HTR-8/SVneo (cell line): ENCODE measurements around the gene TGFBI.

Experiments used
- DNase-seq: peaks from one replicate; pipeline ENCODE4 v3.0.0; 2011; ENCODE audit warnings: low spot score, mixed read lengths; ENCODE audit not compliant: insufficient read length
- FAIRE-seq: peaks from 2 replicates; lab custom pipeline; 2011; peaks lifted over from hg19 to GRCh38; lab: Jason Lieb, UNC

The TGFBI gene

DNA sequence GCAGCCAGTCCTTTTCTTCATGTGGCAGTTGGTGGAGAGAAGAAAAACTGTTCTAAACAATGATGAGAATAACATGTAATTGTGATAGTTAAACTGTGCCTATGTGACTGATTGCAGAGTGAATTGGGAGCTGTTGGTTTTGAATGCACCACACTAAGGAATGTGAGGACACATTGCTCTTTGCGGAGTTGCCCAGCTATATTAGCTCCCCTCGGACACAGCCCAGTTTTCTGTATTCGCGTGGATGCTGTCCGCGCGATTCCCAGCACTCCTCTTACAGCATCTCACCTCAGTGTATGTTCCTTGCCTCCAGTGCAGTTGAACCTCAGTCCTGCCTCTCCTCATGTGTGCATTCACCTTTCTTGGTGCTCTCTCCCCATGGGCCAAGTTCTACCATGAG lies 32.2 kb downstream of the TGFBI start:
- DNase-seq: no peak
- FAIRE-seq: peak; percentile 16

DNA sequence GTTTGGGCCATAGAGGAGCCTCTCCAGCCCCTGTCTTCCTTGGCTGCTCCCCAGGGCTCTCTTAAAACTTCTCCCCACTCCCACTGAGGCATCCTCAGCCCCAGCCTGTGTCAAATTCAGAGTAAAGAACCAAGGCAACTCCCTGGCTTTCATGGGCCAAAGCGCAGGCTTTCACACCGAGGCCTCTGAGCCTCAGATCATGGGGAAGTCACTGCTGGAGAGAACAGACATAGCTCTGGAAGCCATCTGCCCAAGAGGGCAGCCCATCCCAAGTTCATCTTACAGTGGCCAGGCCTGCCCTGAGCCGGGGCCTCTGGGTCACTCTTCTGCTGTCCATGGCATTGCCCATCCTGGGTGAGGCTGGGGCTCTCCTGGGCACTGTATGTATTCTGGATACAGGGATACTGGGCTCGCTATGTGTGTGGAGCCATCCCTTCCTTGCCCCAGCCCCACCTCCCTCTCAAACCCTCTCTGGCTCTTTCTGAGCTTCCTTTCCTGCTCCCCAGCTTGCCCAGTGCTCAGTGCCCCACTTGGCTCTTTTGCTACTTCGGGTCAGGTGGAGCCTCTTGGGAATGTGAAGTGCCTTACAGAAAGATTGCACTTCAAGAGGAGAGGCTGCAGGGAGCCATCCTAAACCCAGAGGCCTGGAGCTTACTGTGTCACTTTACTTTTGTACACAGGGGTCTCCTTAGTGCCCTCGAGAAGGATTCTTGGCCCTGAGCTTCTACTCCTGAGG lies 33.0 kb downstream of the TGFBI start:
- FAIRE-seq: no peak
- DNase-seq: no peak

DNA sequence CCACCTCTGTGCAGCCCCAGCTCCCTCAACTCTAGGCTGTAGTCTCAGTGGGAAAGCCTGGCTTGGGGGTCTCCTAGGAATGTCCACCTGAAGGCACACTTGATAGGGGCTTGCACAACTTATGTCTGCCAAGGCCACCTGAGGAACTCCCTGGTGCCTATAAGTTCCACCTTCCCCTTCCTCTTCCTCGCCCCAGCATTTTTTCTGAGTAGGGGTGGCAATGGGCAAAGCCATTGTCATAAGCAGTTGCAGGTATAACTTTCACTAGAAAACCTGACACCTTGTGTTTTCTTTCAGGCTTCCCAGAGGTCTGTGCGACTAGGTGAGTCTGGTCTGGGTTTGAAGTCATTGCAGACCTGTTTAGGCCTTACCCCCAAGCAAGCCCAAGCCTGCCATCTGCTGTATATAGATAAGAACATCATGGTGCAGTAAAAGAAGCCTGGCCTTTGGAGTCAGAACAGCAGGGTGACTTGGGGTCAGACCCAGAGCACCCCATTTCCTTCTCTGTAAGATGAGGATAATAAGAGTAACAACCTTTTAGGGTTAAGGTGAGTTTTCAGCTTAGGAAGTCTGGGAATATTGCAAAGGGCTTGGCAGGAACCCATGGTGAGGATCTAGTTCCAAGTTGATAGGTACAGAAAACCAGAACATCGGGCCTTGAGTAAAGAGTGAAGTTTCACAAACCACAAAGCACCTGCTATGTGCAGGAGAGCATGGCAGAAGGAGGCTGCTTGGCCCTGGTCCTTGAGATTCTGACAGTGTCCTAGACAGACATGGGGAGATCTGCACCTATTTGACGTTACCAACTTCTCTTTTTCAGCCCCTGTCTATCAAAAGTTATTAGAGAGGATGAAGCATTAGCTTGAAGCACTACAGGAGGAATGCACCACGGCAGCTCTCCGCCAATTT lies 33.8 kb downstream of the TGFBI start:
- FAIRE-seq (no peak), DNase-seq (no peak)

DNA sequence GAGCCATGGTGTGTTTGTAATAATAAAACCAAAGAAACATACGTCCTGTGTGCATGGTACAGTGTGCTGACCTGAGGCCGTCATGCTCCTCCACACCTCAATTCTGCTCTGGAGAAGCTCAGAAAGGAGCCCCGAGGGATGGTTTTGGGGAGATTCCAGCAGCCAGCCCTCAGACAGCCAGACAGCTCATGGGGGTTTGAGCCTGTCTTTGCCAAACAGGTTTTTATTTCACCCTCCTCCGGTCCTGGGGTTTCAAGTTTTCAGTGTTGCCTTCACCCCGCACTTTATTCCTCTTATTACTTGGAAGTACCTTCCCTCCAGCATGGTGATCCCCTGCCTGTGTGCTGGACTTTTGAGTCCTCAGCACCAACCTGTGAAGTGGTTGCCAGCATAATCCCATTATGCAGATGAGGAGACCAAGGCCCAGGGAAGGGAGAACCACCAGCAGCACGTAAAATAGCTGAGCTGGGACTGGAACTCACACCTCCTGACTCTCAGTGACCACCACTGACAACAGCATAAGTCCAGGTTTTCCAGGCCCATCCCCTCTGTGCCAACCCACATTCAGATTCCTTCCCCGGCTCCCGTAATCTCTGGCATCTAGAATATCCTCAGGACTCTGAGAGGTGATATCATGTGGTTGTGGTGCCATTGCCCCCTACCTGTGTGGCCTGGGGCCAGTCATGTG lies 35.1 kb downstream of the TGFBI start:
- DNase-seq (no peak), FAIRE-seq (no peak)

DNA sequence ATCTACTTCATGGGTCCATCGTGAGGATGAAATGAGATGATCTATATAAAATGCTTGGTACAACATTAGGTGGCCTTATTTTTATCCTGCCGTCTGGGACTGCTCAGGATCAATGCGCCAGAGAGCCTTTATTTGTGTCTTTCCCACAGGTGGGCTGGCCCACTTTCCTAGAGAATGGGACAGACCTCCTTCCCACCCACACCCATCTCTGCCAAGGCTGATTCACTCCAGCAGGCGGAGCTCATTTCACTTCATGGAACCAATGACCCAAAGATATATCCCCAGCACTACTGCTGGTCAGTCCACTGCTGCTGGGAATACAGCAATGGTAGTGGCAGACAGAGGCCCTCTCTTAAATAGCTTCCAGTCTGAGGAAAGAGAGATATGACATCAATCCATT lies 35.7 kb downstream of the TGFBI start:
- FAIRE-seq: no peak

DNA sequence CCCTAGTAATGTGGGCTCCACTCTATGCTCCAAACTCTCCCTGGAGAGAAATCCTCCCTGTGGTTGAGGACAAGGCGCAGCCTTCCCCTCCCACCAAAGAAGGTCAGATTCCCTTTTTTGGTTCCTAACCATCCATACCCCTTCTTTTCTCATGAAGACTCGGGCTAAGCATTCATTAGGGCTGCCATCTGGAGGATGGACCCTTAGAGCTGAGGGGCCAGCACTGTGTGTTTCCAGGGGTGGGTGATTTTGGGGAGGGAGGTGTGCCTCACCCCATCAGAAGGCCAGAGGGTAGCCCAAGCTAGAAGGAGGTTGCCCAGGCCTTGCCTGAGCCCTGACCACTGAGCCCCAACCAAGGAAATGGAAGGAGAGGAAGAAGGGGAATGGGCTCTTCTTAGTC lies 36.8 kb downstream of the TGFBI start:
- FAIRE-seq: no peak
- DNase-seq: no peak

More for the DNA sequence above, 35.7 kb downstream of the TGFBI start:
- no peak for DNase-seq

DNA sequence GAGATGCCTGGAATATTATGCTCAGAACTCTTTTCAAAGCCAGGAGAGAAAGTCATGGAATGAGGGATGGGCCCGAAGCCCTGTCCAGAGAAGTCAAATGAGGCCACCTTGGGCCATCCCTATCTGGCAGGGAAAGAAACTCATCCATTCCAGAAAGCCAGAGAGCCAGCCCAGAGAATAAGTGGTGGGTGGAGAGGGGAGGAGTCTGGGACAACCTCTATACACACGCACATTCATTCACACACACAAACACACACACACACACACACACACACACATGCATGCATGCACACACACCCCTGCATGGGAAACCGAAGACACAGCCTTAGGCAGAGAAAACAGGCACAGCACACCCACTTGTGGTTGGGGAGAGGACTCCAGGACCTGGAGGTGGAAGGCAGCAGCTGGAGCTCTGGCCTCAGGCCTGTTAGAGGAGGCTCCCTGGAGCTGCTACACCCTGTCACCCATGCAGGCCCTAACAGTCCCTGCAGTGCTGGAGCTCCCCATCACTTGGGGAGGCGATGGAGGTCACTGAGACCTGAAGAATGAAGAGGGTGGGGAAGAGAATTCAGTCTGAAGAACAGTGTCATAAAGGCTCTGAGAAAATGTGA lies 38.0 kb downstream of the TGFBI start:
- FAIRE-seq (peak; percentile 23), DNase-seq (no peak)

DNA sequence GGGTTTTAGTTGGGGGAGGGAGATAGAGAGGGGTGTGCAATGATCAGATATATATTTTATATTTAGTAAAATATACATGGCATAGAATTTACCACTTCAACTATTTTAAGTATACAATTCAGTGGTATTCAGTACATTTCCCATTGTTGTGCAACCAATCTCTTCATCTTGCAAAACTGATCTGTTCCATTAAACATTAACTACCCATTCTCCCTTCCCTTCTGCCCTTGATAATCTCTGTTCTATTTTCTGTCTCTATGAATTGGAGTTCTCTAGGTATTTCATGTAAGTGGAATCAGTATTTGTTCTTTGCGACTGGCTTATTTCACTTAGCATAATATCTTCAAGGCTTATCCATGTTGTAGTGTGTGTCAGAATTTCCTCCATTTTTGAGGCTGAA lies 38.6 kb downstream of the TGFBI start:
- FAIRE-seq (no peak), DNase-seq (no peak)

DNA sequence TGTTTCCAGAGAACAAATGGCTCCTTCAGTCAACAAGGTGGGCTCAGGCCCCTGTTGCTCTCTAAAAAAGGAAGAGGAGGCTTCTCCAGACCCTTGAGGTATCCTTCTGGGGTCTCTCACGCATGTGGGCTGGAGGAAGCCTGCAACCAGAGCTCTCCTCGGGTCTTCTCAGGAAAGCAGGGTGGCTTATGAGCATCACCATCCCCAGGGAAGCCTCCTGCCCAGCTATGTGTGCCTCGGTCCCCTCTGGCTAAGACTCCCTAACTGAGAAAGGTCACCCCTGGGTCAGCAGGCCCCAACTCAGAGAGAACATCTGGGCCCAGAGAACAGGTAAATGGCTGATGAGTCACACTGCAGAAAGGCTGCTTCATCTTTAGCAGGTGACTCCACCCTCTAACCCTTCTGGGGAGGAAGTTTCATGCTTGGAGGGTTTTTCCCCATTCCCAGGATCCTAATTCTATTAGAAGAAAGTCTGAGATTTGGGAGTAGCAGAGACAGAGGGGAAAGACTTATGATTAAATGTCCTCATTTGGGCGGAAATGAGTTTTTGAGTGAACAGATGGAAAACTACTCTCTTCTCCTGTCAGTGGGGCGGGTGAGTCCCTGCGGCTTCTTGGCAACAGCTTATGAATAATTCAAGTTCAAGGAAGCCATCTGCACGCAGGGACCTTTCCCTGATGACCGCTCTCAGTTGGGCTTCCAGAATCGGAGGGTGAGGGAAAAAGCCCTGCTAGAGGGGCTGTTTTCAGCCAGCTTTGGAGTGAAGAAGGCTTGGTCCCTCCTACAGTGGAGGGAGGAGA lies 41.9 kb downstream of the TGFBI start:
- FAIRE-seq: no peak
- DNase-seq: no peak

DNA sequence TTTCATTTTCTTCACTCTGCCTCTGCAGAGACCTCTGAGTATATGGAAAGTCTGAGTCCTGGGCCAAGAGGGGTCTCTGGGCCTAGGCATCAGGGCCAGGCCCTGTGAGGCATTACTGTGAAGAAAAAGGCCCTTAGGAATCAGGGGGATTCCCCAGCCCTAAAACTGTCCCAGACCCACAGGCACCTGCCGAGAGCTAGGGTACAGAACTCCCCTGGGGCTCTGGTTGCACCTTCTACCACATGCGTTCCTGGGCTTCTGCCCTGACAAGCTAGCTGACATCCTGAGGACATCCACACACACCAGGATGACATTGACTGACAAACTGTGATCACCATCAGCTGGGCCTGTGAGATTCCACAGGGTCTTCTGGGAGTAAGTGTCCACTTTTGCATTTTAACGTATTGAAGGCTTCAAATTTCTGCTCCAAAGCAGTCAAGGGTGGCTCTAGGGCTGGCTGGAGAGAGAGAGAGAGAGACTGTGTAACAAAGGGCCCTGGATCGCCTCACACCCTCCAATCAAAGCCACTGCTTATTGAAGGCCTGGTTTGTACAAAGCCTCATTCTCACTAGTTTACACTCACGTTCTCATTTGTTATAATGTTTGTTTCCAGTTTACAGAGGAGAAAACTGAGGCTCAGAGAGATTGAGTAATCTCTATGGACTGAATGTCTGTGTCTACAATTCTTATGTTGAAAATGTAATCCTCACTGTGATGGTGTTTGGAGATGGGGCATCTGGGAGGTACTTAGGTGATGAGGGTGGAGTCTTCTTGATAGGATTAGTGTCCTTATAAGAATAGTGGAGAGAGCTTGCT lies 45.1 kb downstream of the TGFBI start:
- FAIRE-seq: no peak
- DNase-seq: no peak

DNA sequence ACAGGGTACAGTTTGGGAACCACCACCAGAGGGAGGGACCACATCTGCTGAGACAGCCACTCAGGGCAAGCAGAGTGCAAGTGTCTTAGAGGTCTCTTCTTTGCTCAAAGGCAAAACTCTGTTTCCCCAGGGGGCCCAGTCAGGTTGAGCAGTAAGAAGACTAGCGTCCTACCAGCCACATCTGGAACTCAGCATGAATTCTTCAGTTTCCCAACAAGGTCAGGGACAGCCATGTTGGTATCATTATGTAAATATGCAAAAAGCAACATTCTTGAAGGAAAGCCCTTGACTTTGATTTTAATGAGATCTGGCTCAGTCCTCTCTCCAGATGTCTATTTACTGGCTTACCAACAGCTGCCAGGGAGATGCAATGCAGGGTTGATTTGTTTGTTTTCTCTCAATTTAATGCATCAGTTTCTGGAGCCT lies 46.7 kb downstream of the TGFBI start:
- DNase-seq: no peak
- FAIRE-seq: no peak

DNA sequence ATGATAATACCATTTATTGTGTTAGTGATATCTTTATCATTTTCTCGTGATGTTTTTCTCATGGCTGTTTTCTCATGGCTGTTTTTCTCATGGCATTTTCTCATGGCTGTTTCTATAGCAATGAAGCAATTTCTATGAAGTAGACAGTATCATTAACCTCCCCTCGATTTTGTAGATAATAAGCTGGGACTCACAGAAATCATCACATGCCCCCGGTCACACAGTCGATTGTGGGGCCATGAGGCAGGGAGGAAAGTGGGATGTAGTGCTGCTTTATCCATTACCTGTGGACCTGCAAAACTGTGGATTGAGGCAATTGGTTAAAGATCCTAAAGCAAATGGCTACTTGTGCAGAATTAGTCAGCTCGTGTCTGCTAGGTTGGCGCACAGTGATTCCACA lies 47.3 kb downstream of the TGFBI start:
- no peak for DNase-seq
- FAIRE-seq: no peak

DNA sequence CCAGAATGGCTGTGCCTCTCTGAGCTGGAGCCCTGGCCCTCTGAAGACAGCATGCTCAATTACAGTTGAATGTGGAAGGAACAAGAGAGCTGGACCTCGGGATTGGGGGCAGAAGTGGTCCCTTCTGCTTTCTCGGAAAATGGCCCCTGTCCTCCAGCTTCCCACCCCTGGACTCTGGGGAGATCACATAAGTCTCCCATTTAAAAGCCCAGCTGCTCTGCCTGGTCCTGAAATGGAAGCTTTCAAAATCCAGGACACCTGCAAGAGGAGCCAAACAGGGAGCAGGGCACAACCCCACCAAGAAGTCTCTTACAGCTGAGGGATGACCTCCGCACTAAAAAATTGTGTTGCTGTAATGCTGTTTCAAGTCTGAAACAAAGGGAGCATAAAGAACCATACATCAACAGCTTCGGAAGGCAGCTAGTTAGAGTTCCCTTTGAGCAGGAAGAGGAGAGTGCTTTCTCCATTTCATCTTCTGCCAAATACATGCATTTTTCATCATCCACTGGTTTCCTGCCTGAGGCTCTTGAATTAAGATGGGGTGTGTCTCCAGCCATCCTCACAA lies 48.2 kb downstream of the TGFBI start:
- no peak for DNase-seq
- FAIRE-seq: no peak

DNA sequence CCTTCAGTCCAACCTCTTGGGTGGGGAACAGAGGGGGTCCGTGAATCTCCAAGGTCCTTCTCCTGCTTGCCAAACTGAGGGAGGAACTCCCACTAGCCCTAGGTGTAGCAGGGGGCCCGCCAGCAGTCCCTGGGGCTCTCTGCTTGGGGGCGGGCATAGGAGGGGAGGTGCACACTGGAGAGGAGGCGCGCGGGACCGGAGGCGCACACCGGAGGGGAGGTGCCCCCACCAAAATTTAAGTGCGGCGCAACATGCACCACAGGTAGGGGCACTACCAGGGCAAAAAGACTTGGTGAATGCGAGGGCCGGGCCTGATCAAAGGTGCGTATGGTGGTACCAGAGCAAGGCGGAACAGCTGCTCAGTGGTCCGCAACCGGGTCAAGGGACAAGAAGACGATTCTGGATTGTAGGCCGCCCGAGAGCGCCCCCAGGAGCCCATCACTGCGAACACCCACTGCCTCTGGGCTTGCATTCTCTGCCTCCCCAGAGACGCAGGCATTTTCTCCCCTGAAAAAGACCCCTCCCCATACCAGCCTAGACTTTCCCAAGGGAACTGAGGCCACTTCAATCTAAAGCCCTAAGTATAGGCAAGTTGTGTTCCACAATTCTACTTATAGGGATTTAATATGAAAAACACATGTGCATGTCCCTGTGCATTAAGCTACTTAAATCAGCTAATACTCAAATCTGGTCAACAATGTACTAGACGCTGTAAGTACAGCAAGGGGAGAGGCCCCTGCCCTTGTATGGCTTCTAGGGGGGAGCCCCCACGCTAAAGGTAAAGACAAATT lies 50.6 kb downstream of the TGFBI start:
- FAIRE-seq (no peak), DNase-seq (no peak)

DNA sequence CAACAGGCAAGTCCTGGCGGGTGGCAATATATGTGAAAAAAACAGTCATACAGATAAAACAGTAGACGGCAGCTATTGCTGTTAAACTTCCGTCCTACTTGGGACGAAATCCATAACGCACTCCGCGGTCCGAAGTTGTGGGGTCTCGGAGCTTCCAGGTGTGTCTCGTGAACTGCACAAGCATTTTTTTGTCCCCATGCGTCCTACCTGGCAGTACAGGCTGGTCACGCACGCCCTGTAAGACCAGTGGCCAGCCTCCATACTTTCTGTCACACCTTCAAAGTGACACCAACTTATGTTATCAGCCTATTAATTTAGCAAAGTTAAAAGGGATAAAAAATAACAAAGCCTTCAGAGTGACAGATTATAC lies 51.3 kb downstream of the TGFBI start:
- DNase-seq (no peak), FAIRE-seq (no peak)

DNA sequence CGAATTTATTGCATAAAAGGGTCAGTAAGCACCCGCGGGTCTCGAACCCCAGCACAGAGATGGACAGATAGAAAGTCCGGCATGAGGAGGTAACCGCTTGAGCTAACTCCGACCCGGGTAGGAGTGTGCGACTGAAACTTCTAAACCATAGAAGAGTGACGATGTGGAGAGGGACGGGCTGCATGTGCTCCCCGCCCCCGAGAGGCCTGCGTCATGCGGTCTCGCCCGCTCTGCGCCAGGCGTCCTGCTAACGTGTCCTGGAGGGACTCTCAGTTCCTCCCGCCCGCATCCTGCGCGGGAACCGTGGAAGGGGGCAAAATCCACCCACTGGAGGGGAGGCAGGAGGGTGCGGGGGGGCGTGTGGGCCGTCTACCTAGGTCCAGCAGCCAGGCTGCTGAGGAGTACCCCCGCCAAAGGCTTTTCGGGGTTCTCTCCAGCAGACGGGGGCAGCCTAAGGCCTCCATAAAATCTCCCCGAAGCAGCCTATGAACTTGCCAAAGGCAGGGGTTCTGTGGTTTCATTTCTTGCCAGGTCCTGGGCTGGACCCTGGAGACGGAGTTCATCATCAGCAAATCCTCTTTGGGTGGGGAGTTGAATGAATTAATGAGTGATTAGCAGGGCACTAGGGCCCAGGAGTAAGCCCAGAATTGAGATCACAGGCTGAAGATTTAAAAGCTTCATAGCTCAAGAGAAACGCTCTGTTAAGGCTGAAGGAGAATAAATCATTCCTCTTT lies 51.9 kb downstream of the TGFBI start:
- DNase-seq (peak; percentile 78), FAIRE-seq (peak; percentile 74)

DNA sequence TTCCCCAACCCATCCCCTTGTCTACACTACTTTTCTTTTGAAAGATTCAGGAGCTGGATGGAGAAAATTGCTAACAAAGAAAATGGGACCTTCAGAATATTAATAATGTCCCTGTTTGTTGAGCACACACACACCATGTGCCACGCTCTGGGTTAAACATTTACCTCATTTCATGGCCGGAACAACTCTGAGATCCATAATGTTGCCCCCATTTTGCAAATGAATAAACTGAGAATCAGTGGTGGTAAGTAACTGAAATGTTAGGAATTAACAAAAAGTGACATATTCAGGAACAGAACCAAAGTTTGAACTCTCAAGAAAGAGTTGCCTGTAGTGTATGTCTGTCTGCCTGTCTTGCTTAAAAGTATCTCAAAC lies 52.4 kb downstream of the TGFBI start:
- DNase-seq: no peak
- FAIRE-seq: no peak
